RWPE1 (cell line): ENCODE measurements around the gene ZNF628.

ENCODE experiments used
- CTCF ChIA-PET: fragments of 350-600 bp; sonication (Branson Sonifier 250); formaldehyde crosslinking; extraction: SDS; loops from one replicate; lab custom pipeline; 2021; lab: Yijun Ruan, JAX
- POLR2A ChIA-PET: fragments of 400-600 bp; formaldehyde crosslinking; extraction: SDS; loops from one replicate; lab custom pipeline; 2020; ENCODE audit warnings: antibody characterized with exemption; ENCODE audit not compliant: low non-redundant PET; lab: Yijun Ruan, JAX
- DNase-seq: peaks from one replicate; pipeline ENCODE4 v3.0.0; 2012; ENCODE audit warnings: low spot score
- H3K27ac ChIP-seq: fragments of 450-650 bp; 2 replicates; pipeline ENCODE4 v1.5.1; 2017
- TF ChIP-seq, protein P1 (sequence below): fragments of 450-650 bp; conservative IDR thresholded peaks from 2 replicates; pipeline ENCODE4 v1.5.1; 2017; ENCODE audit warnings: low read depth, mild to moderate bottlenecking

Gene ZNF628

DNA sequence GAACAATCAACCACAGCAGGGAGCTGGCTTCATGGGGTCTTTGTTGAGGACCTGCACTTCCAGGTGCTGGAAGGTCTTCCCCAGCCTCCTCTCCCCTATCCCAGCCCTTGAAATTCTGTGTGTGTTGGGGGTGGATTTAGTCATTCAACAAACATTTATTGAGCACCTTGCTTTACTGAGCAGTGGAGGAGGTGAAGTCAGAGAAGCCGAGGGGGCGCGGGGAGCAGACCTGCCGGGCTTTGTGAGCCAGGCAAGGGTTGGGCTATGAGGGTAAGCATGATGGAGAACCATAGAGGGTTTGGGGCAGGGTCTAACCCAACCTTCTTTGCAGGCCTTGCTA lies 8.4 kb upstream of the ZNF628 start:
- TF ChIP-seq, protein P1, sequence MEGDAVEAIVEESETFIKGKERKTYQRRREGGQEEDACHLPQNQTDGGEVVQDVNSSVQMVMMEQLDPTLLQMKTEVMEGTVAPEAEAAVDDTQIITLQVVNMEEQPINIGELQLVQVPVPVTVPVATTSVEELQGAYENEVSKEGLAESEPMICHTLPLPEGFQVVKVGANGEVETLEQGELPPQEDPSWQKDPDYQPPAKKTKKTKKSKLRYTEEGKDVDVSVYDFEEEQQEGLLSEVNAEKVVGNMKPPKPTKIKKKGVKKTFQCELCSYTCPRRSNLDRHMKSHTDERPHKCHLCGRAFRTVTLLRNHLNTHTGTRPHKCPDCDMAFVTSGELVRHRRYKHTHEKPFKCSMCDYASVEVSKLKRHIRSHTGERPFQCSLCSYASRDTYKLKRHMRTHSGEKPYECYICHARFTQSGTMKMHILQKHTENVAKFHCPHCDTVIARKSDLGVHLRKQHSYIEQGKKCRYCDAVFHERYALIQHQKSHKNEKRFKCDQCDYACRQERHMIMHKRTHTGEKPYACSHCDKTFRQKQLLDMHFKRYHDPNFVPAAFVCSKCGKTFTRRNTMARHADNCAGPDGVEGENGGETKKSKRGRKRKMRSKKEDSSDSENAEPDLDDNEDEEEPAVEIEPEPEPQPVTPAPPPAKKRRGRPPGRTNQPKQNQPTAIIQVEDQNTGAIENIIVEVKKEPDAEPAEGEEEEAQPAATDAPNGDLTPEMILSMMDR: peak; percentile 41
- DNase-seq: no peak
- H3K27ac ChIP-seq: no peak overlapping the region
- POLR2A ChIA-PET: interaction anchor here (0.5 kb wide), 1 partner anchor 173 kb away, joined by 3 read pairs; no protein-coding TSS in a partner anchor
- CTCF ChIA-PET: interaction anchor here (0.6 to 3.0 kb wide), 17 partner anchors 9 to 252 kb away, joined by 3 to 43 read pairs (median 7); partner anchors contain the start of genes NAT14 and ZNF628

DNA sequence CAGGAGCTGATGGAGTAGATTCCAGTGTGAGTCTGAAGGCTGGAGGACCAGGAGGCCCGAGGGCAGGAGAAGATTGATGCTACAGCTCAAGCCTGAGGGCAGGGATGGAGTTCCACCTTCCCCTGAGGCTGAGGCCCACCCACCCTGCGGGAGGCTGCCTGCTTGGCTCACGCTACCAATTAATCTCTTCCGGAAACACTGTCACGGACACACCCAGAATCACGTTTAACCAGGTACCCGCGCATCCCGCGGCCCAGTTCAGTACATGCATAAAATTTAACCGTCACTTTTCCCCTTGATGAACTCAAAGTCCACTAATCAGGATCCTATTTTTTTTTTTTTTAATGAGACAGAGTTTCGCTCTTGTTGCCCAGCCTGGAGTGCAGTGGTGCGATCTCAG lies 5.2 kb upstream of the ZNF628 start:
- no peak for DNase-seq
- CTCF ChIA-PET: interaction anchor here (0.6 to 0.7 kb wide), 2 partner anchors 29 to 363 kb away, joined by 3 read pairs; no protein-coding TSS in a partner anchor
- TF ChIP-seq, protein P1: no peak
- POLR2A ChIA-PET: no interaction called here
- H3K27ac ChIP-seq: no peak overlapping the region

DNA sequence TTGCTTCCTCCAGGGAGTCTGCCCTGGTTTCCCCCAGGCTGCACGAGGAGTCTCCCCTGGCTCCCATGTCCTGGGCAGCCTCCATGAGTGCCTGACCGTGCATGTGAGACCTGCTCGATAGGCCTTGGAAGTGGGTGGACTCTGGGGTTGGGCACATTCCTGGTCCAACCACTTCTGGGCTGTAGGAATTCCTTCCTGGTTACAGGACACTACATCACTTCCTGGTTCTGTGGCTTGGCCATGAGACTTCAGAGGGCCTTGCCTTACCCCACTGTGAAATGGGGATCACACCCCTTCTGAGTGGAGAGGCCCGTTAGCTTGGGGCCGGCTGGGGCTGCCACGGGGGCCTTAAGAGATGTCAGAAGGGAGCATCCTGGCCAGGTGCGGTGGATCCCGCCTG lies 4.0 kb upstream of the ZNF628 start:
- CTCF ChIA-PET: no interaction called here
- POLR2A ChIA-PET: no interaction called here
- TF ChIP-seq, protein P1: no peak
- peak; percentile 48 for DNase-seq
- peak overlapping the region; percentile 91 for H3K27ac ChIP-seq

DNA sequence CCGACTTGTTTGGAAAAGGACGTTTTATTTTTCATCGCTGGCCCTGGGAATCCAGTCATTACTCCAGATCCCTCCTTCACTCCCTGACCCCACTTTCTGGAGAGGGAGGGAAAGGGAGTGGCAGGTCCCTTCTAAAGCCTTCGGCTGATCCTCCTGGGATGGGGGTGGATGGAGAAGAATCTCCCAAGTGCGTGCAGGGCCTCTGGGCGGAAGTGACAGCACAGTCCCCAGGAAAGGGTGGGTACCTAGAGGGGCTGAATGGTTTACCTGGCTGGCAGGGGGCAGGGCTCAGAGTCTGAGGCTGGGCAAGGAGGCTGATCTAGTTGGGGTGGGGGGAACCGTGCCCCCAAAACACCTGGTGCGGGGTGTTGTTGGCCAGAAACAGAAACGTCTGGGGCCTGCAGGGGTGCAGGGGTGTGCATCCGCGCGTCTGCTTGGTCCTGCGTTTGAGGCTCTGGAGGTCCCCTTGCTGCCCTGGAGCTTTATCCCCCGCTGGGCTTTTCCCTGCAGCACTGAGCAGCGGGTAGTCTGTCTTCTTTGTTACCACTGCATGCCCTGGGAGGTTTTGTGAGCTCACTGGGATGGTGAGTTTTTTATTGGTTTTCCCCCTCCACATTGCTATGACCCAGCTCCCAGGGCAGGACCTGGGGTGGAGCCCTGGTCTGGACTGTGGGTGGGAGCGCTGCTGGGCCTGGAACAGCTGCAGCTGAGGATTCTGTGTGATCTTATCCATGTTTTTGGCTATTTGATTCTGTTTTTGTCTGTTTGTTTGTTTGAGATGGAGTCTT lies 3.0 kb upstream of the ZNF628 start:
- H3K27ac ChIP-seq: peak overlapping the region; percentile 91
- DNase-seq: no peak
- ChIA-PET CTCF (interaction anchor here (0.6 to 0.8 kb wide), 2 partner anchors 31 to 160 kb away, joined by 3 read pairs; no protein-coding TSS in a partner anchor), POLR2A (no interaction called here)
- TF ChIP-seq, protein P1: no peak

DNA sequence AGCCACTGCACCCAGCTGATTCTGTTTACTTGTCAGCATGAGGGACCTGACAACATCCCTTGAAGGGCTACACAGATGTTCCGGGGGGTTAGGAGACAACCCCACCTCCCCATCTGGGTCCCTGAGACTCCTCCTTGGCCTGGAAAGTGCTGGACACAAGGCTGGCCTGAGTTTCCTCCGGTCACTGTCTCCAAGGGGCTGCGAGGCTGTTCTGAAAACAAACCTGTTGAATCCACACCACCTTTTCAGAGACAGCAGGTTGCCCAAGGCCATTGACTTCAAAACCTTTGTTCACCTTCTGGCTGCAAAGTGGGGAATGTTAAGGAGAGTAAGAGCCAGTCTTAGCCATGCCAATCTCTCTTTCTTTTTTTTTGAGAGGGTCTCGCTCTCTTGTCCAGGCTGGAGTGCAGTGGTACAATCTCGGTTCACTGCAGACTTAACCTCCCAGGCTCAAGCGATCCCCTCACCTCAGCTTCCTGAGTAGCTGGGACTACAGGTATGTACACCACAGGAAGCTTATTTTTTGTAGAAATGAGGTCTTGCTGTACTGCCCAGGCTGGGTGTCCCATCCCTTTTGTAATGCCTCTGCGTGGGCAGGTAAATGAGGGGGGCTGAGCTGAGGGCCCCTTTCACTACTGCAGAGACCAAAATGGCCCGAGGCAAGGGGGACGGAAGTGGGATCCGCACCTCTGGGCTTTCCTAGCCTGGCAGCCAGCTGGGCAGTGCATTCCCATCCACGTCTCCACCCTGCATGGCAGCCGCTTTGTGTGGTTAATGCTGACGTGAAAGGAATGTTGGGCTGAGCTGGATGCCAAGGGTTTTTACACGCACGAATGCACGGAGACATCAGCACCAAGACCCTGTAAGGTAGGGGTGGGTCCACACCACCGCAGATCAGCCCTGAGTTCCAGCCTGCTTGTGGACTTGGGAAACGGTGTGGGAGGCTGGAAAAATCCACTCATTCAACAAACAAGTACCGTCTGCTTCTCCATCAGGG lies 1.9 kb upstream of the ZNF628 start:
- H3K27ac ChIP-seq: peak overlapping the region; percentile 91
- TF ChIP-seq, protein P1: no peak
- no peak for DNase-seq
- POLR2A ChIA-PET: no interaction called here
- CTCF ChIA-PET: no interaction called here

DNA sequence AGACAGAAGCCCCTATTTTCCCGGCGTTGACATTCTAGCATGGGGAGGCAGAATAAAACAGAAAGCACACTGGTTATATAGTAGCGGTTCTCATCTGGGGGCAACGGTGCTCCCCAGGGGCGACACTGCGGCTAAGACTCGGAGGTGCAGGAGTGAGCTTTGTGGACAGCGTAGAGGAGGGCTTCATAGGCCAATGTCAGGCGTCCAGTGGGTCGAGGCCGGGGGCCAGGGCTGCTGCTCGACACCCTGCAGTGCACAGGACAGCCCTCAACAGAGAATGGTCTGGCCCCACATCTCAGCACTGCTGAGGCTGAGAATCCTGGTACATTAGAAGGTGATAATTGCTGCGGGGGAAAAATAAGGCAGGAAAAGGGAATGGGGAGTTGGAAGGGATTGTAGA lies 1.5 kb downstream of the ZNF628 start:
- H3K27ac ChIP-seq: peak overlapping the region; percentile 91
- POLR2A ChIA-PET: interaction anchor here (0.6 kb wide), 1 partner anchor 26 kb away, joined by 3 read pairs; no protein-coding TSS in a partner anchor
- TF ChIP-seq, protein P1: no peak
- DNase-seq: no peak
- CTCF ChIA-PET: interaction anchor here (1.2 kb wide), 1 partner anchor 10 kb away, joined by 5 read pairs; no protein-coding TSS in a partner anchor
